ENCODE measurements around the gene NR2F1. TPM values are rescaled to one million over a fixed set of nuclear protein-coding genes. Genes with fewer than 3 reads are reported as not detected.
"Not testable (repeated sequence)": the region's sequence is repeated elsewhere in the genome, so short reads cannot be mapped to it uniquely, and the experiment has no call there.

Gene NR2F1
- not detected for total RNA-seq

DNA sequence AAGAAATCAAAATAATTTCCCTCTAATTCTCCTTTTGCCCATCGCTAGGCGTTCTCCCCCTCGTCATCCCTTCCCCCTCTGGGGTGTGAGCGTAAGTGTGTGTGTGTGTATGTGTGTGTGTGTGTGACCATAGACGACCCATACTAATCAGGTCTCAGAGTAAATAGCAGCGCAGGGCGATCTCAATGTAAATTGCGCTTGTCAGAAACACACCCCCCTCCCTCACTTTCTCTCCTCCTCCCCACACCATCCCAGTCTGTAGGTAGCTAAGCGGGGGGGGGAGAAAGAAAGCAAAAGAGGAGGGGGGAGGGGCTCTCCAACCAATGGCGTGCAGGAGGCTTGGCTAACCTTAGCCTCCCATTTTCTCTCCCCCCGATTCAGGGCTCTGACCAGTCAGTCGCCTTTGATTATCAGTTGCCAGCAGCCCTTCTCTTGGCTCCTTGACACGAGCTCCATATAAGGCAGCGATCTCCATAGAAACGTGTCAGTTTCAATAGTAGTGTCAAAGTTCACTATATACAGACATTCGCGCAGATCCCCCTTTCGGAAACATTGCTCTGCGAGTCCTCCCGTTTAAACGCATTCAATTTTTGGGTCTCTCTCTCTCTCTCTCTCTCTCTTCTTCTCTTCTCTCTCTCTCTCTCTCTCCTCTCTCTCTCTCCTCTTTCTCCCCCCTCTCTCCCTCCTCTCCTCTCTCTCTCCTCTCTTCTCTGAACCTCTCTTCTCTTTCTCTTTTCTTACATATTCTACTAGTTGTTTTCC, at the start of gene NR2F1:
NR2F1 (plus strand) TSS at position 546 of the 762 bp plus-strand sequence. CDS start 1,802 bp downstream, outside the sequence.
- H3K36me3 Mint-ChIP-seq: peaks cover 12 to 27% of the 10 kb centered on the region in 2 donors
- ATAC-seq (peak in 1 of 2 donors; percentile 39), DNase-seq (ENCODE audit: low spot score in 2 of 2) (no peak)
- H3K27ac Mint-ChIP-seq: peak within 1 kb of the TSS in 1 of 2 donors; percentile 55
- H3K9me3 Mint-ChIP-seq: no peaks in the 10 kb centered on the region

DNA sequence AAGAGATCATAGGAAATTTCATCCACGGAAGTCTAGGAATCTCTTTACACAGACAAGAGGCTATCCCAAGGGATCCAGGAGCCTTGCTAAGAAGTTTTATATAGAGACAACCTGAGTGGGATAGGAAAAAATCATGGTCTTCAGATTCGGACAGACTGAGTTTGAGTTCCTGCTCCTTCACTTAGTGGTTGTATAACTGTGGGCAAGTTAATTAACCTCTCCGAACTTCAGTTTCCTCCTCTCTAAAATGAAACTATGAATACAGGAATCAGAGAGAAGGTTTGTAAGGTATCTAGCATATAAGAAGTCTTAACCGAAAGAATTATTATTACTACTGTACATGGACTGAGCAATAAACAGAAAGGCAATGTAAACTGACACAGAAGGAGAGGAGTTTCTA, 37.1 kb upstream of the NR2F1 start:
- H3K27ac Mint-ChIP-seq: no peak overlapping the region
- no peak for DNase-seq (ENCODE audit: low spot score in 2 of 2)
- no peaks in the 10 kb centered on the region for H3K36me3 Mint-ChIP-seq
- ATAC-seq: no peak
- no peaks in the 10 kb centered on the region for H3K9me3 Mint-ChIP-seq

DNA sequence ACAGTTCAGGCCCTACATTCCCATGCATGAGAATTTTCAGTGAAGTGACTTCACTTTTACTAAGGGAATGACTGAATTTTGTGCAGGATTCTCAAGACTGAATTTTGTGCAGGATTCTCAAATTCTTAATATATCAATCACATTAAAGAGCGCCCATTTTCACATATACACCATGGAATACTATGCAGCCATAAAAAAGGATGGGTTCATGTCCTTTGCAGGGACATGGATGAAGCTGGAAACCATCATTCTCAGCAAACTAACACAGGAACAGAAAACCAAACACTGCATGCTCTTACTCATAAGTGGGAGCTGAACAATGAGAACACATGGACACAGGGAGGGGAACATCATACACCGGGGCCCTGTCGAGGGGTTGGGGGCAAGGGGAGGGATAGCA, 33.4 kb upstream of the NR2F1 start:
- DNase-seq (ENCODE audit: low spot score in 2 of 2); ATAC-seq; H3K27ac Mint-ChIP-seq; H3K9me3 Mint-ChIP-seq; H3K36me3 Mint-ChIP-seq: not testable (repeated sequence)

GRCh38 chr5:93557021-93557604, 25.9 kb upstream of the NR2F1 start:
- ATAC-seq (no peak), DNase-seq (ENCODE audit: low spot score in 2 of 2) (no peak)
- no peaks in the 10 kb centered on the region for H3K9me3 Mint-ChIP-seq
- no peaks in the 10 kb centered on the region for H3K36me3 Mint-ChIP-seq
- H3K27ac Mint-ChIP-seq: no peak overlapping the region

- DNase-seq (ENCODE audit: low spot score in 2 of 2) (no peak), ATAC-seq (no peak)
- Mint-ChIP-seq H3K9me3 (no peaks in the 10 kb centered on the region), H3K27ac (no peak overlapping the region), H3K36me3 (peaks cover 0 to 4% of the 10 kb centered on the region in 2 donors)
These were observed 16.9 kb upstream of the NR2F1 start for GRCh38 chr5:93566091-93566490.

- peaks cover 0 to 10% of the 10 kb centered on the region in 2 donors for H3K36me3 Mint-ChIP-seq
- no peak for DNase-seq (ENCODE audit: low spot score in 2 of 2)
- no peak overlapping the region for H3K27ac Mint-ChIP-seq
- no peak for ATAC-seq
- no peaks in the 10 kb centered on the region for H3K9me3 Mint-ChIP-seq
These were observed 15.6 kb upstream of the NR2F1 start for GRCh38 chr5:93567424-93567823.

DNA sequence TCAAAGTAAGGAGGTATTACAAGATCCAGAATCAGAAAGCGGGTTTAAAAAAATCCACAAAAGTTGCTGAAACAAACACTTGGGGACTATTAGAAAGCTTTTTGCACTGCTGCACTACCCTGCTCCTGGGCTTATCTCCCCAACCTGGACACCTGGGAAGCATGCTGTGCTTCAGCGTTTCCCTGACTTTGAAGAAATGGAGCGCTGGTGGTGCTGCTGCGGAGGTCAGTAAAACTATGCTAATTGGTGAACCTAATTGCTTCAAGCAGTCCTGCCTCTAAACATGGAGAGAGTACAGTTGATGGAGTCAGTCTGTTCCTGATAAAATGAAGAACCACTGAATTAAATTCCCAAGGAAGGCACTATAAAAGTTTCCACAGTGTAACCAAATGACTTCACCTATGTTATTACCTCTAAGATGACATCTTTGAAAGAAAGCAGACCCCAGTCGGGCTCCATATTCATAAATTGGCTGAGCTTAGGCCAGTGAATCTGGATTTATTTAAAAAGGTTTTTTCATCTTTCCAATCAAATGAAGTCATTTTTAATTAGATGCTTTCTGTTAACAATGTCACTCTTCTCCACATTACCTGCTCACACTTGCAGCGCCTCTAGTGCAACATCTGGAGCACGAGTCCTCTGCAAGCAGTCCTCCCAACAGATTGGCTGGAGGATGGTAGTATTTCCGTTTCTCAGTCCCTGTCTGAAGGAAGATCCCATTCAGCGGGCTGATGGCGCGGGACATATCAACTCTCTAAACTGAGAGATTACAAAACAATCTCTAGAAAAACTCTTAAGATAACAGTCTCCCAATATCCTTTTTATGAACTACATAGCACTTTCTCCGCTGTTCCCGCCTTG, 13.5 kb upstream of the NR2F1 start:
- H3K36me3 Mint-ChIP-seq: peaks cover 0 to 20% of the 10 kb centered on the region in 2 donors
- DNase-seq (ENCODE audit: low spot score in 2 of 2): no peak
- ATAC-seq: no peak
- no peaks in the 10 kb centered on the region for H3K9me3 Mint-ChIP-seq
- no peak overlapping the region for H3K27ac Mint-ChIP-seq

DNA sequence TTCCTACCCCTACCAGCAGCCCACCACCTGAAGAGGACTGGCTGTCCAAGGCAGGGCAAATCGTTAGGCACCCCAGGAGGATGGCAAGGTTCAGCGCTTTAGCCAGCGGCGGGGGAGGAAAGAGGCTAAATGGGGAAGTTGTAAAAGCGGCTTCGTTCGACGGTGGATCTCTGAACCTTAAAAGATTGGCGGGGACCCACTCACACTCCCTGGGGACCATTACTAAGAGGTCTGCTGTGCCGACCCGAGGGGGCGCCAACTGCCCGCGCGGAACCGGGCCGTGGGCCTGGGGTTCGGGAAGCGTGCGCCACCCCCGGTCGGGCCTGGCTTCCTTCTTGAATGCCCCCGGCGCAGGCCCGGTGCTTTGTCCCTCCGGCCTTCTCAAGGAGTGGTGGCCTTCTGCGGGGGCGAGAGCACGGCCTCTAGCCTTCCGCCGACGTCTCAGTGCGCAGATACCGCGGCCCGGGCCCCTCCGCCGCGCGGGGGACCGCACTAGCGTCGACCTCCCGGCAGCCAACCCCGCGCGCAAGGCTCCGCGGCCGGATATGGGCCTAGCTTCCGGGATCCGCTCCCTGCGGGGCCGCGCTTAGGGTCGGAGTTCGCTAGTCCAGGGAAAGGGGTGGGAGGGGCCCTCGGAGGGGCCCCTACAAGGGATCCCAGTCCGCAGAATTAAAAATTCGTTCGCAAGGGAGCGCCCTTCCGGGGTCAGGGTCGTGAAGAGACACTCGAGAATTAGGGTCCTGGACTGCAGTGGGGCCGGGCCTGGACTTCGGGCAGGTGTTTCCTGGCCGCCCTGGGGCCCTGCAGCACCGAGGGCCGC, 12.5 kb upstream of the NR2F1 start:
- no peaks in the 10 kb centered on the region for H3K9me3 Mint-ChIP-seq
- H3K27ac Mint-ChIP-seq: no peak overlapping the region
- DNase-seq (ENCODE audit: low spot score in 2 of 2): no peak
- H3K36me3 Mint-ChIP-seq: peaks cover 0 to 20% of the 10 kb centered on the region in 2 donors
- ATAC-seq: peak; percentile 53 to 54

DNA sequence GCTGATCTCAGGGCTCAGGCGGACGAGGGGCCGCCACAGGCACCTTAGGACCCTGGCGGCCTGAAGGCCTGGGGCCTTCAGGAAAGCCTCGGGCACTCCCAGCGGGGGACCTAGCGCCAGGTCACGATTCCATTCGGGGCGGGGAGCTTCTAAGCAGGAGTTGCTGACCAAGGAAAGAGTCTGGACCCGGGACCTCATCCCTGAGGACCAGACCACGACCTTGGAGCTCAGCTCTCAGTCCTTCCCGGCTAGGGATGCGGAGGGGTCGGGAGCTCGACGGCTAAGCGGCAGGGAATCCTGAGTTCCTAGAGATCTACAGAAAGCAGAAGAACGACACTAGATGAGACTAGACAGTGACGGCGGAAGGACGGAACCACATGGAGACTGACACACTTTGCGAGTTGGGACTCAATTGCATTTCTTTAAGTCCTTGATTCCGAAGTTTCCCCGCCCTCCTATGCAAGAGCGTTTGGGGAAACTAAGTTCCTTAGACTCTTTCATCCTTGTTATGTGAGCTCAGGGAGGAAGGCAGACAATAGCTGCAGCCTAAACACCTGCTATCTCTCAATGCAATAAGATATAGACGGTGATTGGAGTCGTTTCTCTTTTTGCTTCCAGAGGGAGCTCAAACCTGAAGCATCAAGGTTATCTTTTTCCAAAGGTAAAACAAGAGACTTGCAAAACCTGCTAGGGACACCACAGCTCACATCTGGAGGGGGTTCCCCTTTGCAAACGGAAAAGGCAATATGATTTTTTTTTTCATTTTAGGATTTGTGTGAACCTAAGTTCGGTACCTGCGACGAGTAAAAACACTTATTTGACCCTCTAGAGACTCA, 11.7 kb upstream of the NR2F1 start:
- no peak for ATAC-seq
- Mint-ChIP-seq H3K36me3 (peaks cover 0 to 20% of the 10 kb centered on the region in 2 donors), H3K9me3 (no peaks in the 10 kb centered on the region), H3K27ac (peak overlapping the region in 1 of 2 donors; percentile 75)
- no peak for DNase-seq (ENCODE audit: low spot score in 2 of 2)

DNA sequence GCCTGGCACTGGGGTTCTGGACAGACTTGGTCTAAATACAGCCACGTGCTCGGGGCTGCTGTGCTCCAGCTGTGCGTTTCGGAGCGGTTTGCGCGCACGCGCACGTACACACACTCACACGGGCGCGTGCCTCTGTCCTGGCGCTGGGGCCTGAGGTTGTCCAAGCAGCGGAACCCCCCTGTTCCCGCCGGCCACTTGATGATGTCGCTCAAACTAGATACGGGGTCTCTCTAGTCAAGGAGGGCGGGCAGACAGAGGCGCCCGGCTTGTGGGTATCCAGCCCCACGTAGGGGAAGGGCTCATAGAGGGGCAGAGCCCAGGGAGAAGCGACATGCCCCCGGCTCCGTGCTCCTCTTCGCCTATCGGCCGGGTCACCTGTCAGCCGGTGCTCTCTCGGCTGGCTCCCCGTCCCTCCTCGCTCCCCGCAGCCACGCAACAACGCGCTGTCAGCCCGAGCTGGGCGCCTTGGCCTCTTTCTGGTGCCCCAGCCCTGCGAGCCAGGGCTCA, 10.9 kb upstream of the NR2F1 start:
- no peak for ATAC-seq
- H3K27ac Mint-ChIP-seq: peak overlapping the region in 1 of 2 donors; percentile 75
- no peaks in the 10 kb centered on the region for H3K9me3 Mint-ChIP-seq
- no peak for DNase-seq (ENCODE audit: low spot score in 2 of 2)
- H3K36me3 Mint-ChIP-seq: peaks cover 0 to 22% of the 10 kb centered on the region in 2 donors

- DNase-seq (ENCODE audit: low spot score in 2 of 2): no peak
- no peak for ATAC-seq
- peaks cover 0 to 28% of the 10 kb centered on the region in 2 donors for H3K36me3 Mint-ChIP-seq
- no peaks in the 10 kb centered on the region for H3K9me3 Mint-ChIP-seq
- no peak overlapping the region for H3K27ac Mint-ChIP-seq
These were observed 10.2 kb upstream of the NR2F1 start for GRCh38 chr5:93572608-93573353.

DNA sequence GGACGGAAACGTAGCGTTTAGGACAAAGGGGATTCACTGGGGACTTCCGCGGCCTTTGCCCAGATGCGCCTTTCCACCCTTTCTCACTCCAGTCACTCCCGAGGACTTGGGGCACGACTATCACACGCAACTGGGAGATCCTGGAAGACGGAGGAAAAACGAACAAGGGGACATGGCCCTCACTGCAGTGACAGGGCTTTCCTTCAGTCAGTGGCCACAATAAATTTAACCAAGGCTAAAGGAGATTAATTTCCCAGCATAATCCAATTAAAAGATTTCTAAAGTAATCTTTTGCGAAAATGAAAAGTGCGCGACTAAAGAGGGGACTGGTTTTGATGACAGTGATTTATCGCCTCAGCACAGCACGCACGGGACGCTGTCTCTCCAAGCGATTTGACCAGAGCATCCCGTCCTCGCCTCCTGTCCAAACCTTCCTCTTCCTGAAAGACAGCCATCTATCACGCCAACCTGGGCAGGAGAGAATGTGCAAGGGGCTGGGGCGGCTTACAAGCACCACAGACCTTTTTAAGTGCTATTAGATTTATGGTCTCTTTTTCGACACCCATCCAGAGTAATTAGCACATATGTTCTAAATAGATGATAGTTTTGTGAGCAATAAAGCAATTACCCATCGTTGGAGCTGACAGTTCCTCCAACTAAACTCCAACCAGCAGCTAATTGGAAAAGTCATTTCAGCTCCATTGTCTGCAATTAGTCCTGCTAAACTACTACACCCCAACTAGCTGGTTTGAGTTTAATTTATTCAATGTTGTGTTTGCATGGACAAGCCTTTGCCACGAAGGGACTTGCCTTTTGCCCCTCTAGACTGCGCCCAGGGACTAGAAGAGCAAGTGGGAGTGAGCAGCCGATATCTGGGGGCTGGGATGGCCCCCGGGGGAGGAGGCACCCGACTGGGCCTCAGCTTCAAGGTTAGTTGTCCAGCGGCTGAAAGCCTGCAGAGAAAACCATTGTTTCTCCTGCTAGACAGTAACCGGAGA, 9.4 kb upstream of the NR2F1 start:
- ATAC-seq: no peak
- no peaks in the 10 kb centered on the region for H3K9me3 Mint-ChIP-seq
- no peak for DNase-seq (ENCODE audit: low spot score in 2 of 2)
- H3K27ac Mint-ChIP-seq: no peak overlapping the region
- H3K36me3 Mint-ChIP-seq: peaks cover 7 to 37% of the 10 kb centered on the region in 2 donors

- ATAC-seq (no peak), DNase-seq (ENCODE audit: low spot score in 2 of 2) (no peak)
- H3K9me3 Mint-ChIP-seq: no peaks in the 10 kb centered on the region
- peaks cover 7 to 38% of the 10 kb centered on the region in 2 donors for H3K36me3 Mint-ChIP-seq
- no peak overlapping the region for H3K27ac Mint-ChIP-seq
These were observed 8.3 kb upstream of the NR2F1 start for GRCh38 chr5:93574491-93575305.
